Coronary artery (tissue), 2 donors: Measurements from ENCODE around the gene RNF26.

Experiments
- DNase-seq: peaks from one replicate; pipeline ENCODE4 v3.0.0-alpha.2; 2017; ENCODE audit warnings: low spot score
- H3K27ac ChIP-seq, 2 donors: fragments of 200-600 bp; sonication (generic); one replicate each; pipeline ENCODE4 v1.5.1; 2016 to 2019
- H3K4me3 ChIP-seq: fragments of 200-600 bp; sonication (generic); 2 replicates; pipeline ENCODE4 v1.5.1; 2016; ENCODE audit warnings: mild to moderate bottlenecking, moderate library complexity
- CTCF ChIP-seq: fragments of 200-600 bp; sonication (generic); IDR thresholded peaks from one replicate; pipeline ENCODE4 v1.5.1; 2019; ENCODE audit warnings: antibody characterized with exemption

RNF26 gene

GRCh38 chr11:119335655-119336543 is 1.6 kb downstream of the RNF26 start:
- Histone ChIP-seq H3K4me3 (peak overlapping the region; percentile 98), H3K27ac (no peak overlapping the region)
- DNase-seq: peak; percentile 69
- no peak for TF ChIP-seq CTCF

GRCh38 chr11:119336744-119337469 is 2.6 kb downstream of the RNF26 start:
- DNase-seq: peak; percentile 68
- H3K4me3 ChIP-seq: no peak overlapping the region
- H3K27ac ChIP-seq: no peak overlapping the region

GRCh38 chr11:119337581-119338317 is 3.4 kb downstream of the RNF26 start:
- TF ChIP-seq CTCF: no peak
- peak; percentile 74 for DNase-seq
- H3K27ac ChIP-seq: peak overlapping the region; percentile 23 to 91
- no peak overlapping the region for H3K4me3 ChIP-seq

More at GRCh38 chr11:119336744-119337469, 2.6 kb downstream of the RNF26 start:
- TF ChIP-seq CTCF: no peak

GRCh38 chr11:119338318-119338890 is 4.1 kb downstream of the RNF26 start:
- peak overlapping the region; percentile 46 for H3K4me3 ChIP-seq
- peak; percentile 88 for DNase-seq
- TF ChIP-seq CTCF: peak; percentile 75
- peak overlapping the region; percentile 23 to 91 for H3K27ac ChIP-seq

GRCh38 chr11:119338965-119339588 is 4.8 kb downstream of the RNF26 start:
- H3K27ac ChIP-seq: peak overlapping the region; percentile 77 to 91
- no peak for TF ChIP-seq CTCF
- no peak for DNase-seq

GRCh38 chr11:119339589-119340334 is 5.4 kb downstream of the RNF26 start:
- Histone ChIP-seq H3K27ac (peak overlapping the region; percentile 77 to 91), H3K4me3 (peak overlapping the region; percentile 90)
- peak; percentile 93 for TF ChIP-seq CTCF
- no peak for DNase-seq

More at GRCh38 chr11:119338965-119339588, 4.8 kb downstream of the RNF26 start:
- peak overlapping the region; percentile 90 for H3K4me3 ChIP-seq
